ENCODE data around the gene C5orf22. TPM values are rescaled to one million over a fixed set of nuclear protein-coding genes. Genes with fewer than 3 reads are reported as not detected.

Gene C5orf22
- total and polyA plus RNA-seq, 10 of the 15 experiments (the other 5 are each of a cell fraction or from before 2014, with no cell fraction given) = 10.5 to 35.5 (median 24.0) TPM

DNA sequence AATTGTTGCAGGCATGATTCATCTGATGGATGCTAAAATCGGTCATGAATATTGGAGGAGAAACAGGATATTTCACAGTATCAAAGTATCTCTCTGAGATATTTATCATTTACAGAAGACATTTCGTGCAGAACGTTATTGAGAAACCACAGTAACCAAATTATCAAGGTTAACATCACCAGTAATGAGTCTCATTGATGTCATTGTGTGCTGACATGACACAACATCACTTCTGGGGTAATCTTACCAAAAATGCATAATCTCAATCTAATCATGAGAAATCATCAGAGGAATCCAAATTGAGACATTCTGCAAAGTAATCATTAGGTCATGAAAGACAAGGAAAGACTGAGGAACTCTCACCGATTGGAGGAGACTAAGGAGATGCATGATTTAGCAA is 42.7 kb downstream of the C5orf22 start:
- ATAC-seq = no peak
- FAIRE-seq = no peak

More for the DNA sequence above, 42.7 kb downstream of the C5orf22 start:
- no peaks in the 10 kb centered on the region for H3K36me3 ChIP-seq (ENCODE audit: control insufficient read depth in 2 of 2, insufficient read depth in 2 of 2, low read length in 1 of 2)
- SMC1A ChIA-PET (ENCODE audit: uncharacterized antibody, unreplicated experiment) = no interaction called here
- TF ChIP-seq, protein P1, sequence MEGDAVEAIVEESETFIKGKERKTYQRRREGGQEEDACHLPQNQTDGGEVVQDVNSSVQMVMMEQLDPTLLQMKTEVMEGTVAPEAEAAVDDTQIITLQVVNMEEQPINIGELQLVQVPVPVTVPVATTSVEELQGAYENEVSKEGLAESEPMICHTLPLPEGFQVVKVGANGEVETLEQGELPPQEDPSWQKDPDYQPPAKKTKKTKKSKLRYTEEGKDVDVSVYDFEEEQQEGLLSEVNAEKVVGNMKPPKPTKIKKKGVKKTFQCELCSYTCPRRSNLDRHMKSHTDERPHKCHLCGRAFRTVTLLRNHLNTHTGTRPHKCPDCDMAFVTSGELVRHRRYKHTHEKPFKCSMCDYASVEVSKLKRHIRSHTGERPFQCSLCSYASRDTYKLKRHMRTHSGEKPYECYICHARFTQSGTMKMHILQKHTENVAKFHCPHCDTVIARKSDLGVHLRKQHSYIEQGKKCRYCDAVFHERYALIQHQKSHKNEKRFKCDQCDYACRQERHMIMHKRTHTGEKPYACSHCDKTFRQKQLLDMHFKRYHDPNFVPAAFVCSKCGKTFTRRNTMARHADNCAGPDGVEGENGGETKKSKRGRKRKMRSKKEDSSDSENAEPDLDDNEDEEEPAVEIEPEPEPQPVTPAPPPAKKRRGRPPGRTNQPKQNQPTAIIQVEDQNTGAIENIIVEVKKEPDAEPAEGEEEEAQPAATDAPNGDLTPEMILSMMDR (IDR thresholded peaks at IDR 0.05 in 2 of 3, conservative IDR thresholded peaks at IDR 0.05 in 1 of 3; ENCODE audit: control insufficient read depth in 2 of 3, extremely low read depth in 1 of 3, insufficient read depth in 1 of 3, low read depth in 3 of 3, low read length in 3 of 3) = no peak
- TF ChIP-seq BRCA1 (IDR thresholded peaks at IDR 0.05; ENCODE audit: low read depth, low read length) = no peak
- no peak for TF ChIP-seq RAD21 (IDR thresholded peaks at IDR 0.05; ENCODE audit: insufficient read depth, low read depth, low read length)
- no peak for TF ChIP-seq NFXL1 (IDR thresholded peaks at IDR 0.05; ENCODE audit: borderline replicate concordance)
- no peak for TF ChIP-seq PAX5 (IDR thresholded peaks at IDR 0.05; ENCODE audit: borderline replicate concordance, low read depth, low read length)
- TF ChIP-seq GABPA (IDR thresholded peaks at IDR 0.05; ENCODE audit: low read depth) = no peak
- no peak for TF ChIP-seq HDAC6 (IDR thresholded peaks at IDR 0.05; ENCODE audit: unreplicated experiment)
- no peak for TF ChIP-seq SRF (IDR thresholded peaks at IDR 0.05; ENCODE audit: low read depth in 2 of 2, low read length in 2 of 2)
- no peak for TF ChIP-seq TARDBP (IDR thresholded peaks at IDR 0.05; ENCODE audit: borderline replicate concordance)
- no peak for TF ChIP-seq RB1 (IDR thresholded peaks at IDR 0.05; ENCODE audit: borderline replicate concordance)
- TF ChIP-seq POU2F2 (IDR thresholded peaks at IDR 0.05; ENCODE audit: borderline replicate concordance, low read depth, low read length) = no peak
- TF ChIP-seq POLR2AphosphoS5 (IDR thresholded peaks at IDR 0.05; ENCODE audit: low read length) = no peak
- TF ChIP-seq BACH1 (IDR thresholded peaks at IDR 0.05; ENCODE audit: borderline replicate concordance) = no peak
- TF ChIP-seq, protein P2, sequence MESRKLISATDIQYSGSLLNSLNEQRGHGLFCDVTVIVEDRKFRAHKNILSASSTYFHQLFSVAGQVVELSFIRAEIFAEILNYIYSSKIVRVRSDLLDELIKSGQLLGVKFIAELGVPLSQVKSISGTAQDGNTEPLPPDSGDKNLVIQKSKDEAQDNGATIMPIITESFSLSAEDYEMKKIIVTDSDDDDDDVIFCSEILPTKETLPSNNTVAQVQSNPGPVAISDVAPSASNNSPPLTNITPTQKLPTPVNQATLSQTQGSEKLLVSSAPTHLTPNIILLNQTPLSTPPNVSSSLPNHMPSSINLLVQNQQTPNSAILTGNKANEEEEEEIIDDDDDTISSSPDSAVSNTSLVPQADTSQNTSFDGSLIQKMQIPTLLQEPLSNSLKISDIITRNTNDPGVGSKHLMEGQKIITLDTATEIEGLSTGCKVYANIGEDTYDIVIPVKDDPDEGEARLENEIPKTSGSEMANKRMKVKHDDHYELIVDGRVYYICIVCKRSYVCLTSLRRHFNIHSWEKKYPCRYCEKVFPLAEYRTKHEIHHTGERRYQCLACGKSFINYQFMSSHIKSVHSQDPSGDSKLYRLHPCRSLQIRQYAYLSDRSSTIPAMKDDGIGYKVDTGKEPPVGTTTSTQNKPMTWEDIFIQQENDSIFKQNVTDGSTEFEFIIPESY (IDR thresholded peaks at IDR 0.05) = no peak
- TF ChIP-seq CREB1 (IDR thresholded peaks at IDR 0.05; ENCODE audit: low read depth) = no peak
- no peak for TF ChIP-seq SPI1 (IDR thresholded peaks at IDR 0.05; ENCODE audit: borderline replicate concordance, insufficient read depth, low read depth, low read length)
- TF ChIP-seq LARP7 (IDR thresholded peaks at IDR 0.05) = no peak
- no peak for DNase-seq (ENCODE audit: low read depth, low spot score)
- H4K20me1 ChIP-seq (ENCODE audit: control insufficient read depth, insufficient read depth) = no peaks in the 10 kb centered on the region
- H3K4me3 ChIP-seq = no peak overlapping the region
- H3K79me2 ChIP-seq (ENCODE audit: control insufficient read depth, insufficient read depth, low read length) = no peaks in the 10 kb centered on the region
- in situ Hi-C loops (cut with MboI) (no loop called here), intact Hi-C loops (cut with micrococcal nuclease; ENCODE audit: unreplicated experiment) (no loop called here)
- RAD21 ChIA-PET (ENCODE audit: unreplicated experiment) = no interaction called here
- WGBS (ENCODE audit: insufficient coverage, insufficient replicate concordance, low lambda C conversion rate, missing lambda C conversion rate) = 0% methylated on average over 4 of the region's 4 CpGs
- no peaks in the 10 kb centered on the region for H3K4me1 ChIP-seq (ENCODE audit: control insufficient read depth, insufficient read depth, low read length)
- no peak overlapping the region for H2AFZ ChIP-seq (ENCODE audit: control insufficient read depth, low read depth, low read length)
- no peaks in the 10 kb centered on the region for H3K27me3 ChIP-seq (replicated peaks in 1 of 2; ENCODE audit: control insufficient read depth in 2 of 2, insufficient read depth in 2 of 2, low read length in 1 of 2)
- CTCF ChIA-PET = no interaction called here
- H3K27ac ChIP-seq (ENCODE audit: control insufficient read depth, insufficient read depth) = no peak overlapping the region
- BruUV-seq (replicated peaks) = no TSS peak
- POLR2A ChIA-PET = no interaction called here
- no peaks in the 10 kb centered on the region for H3K9me3 ChIP-seq (replicated peaks; ENCODE audit: control insufficient read depth, insufficient read depth, low read length)
- no peak overlapping the region for H3K4me2 ChIP-seq (ENCODE audit: control insufficient read depth, insufficient read depth)
- H3K9ac ChIP-seq (ENCODE audit: control insufficient read depth, insufficient read depth, low read length) = no peak overlapping the region
